Suppressor macrophage (primary cell): ENCODE results near the gene RNASE12.
A peak's percentile ranks its signal among the peaks of the same experiment; 100 is the strongest.
"Not testable (repeated sequence)": the region's sequence is repeated elsewhere in the genome, so short reads cannot be mapped to it uniquely, and the experiment has no call there.

ENCODE experiments used
- DNase-seq, 4 experiments: peaks; one replicate each; pipeline ENCODE4 v3.0.0-alpha.2; 2020 to 2022

Gene RNASE12

GRCh38 chr14:20580242-20580641 lies 10.9 kb downstream of the RNASE12 start:
- peak in 3 of 4 experiments; percentile 5 to 31 (median 29) for DNase-seq

- DNase-seq = peak in 2 of 4 experiments; percentile 3 to 6
Observed at GRCh38 chr14:20578784-20579502, 12.2 kb downstream of the RNASE12 start.

- no peak for DNase-seq
Observed at GRCh38 chr14:20578325-20578724, 12.9 kb downstream of the RNASE12 start.

GRCh38 chr14:20572382-20572990 lies 18.7 kb downstream of the RNASE12 start:
- not testable (repeated sequence) for DNase-seq

- DNase-seq = peak; percentile 45 to 69 (median 56)
Observed at GRCh38 chr14:20570720-20571119, 20.5 kb downstream of the RNASE12 start.

- DNase-seq = not testable (repeated sequence)
Observed at GRCh38 chr14:20569865-20570264, 21.3 kb downstream of the RNASE12 start.

- no peak for DNase-seq
Observed at GRCh38 chr14:20569066-20569465, 22.1 kb downstream of the RNASE12 start.

- no peak for DNase-seq
Observed at GRCh38 chr14:20568393-20568792, 22.8 kb downstream of the RNASE12 start.

GRCh38 chr14:20567199-20567598 lies 24.0 kb downstream of the RNASE12 start:
- DNase-seq = not testable (repeated sequence)

GRCh38 chr14:20564501-20564997 lies 26.6 kb downstream of the RNASE12 start:
- no peak for DNase-seq

GRCh38 chr14:20563971-20564370 lies 27.2 kb downstream of the RNASE12 start:
- no peak for DNase-seq

GRCh38 chr14:20560961-20561360 lies 30.2 kb downstream of the RNASE12 start, which contains the start of gene RNASE9:
Gene RNASE9, minus strand, starts transcription at chr14:20561047.
- DNase-seq = no peak

- DNase-seq = no peak
Observed at GRCh38 chr14:20559461-20559904, 31.7 kb downstream of the RNASE12 start.

GRCh38 chr14:20557212-20557542 lies 34.0 kb downstream of the RNASE12 start:
- DNase-seq = no peak

GRCh38 chr14:20556500-20557211 lies 34.5 kb downstream of the RNASE12 start:
- DNase-seq = peak; percentile 23 to 82 (median 54)

- peak in 3 of 4 experiments; percentile 31 to 45 (median 44) for DNase-seq
Observed at GRCh38 chr14:20555845-20556244, 35.3 kb downstream of the RNASE12 start.

GRCh38 chr14:20553024-20553423 lies 38.2 kb downstream of the RNASE12 start:
- no peak for DNase-seq

GRCh38 chr14:20551606-20552005 lies 39.6 kb downstream of the RNASE12 start:
- no peak for DNase-seq

- peak; percentile 26 to 80 (median 60) for DNase-seq
Observed at GRCh38 chr14:20550926-20551325, 40.2 kb downstream of the RNASE12 start.

GRCh38 chr14:20548414-20549158 lies 42.6 kb downstream of the RNASE12 start:
- DNase-seq = no peak

GRCh38 chr14:20546877-20547276 lies 44.3 kb downstream of the RNASE12 start:
- DNase-seq = no peak
